ACHN (cell line): ENCODE data around the gene KDM5D.

Experiments
- DNase-seq: peaks from one replicate; pipeline ENCODE4 v3.0.0-alpha.2; 2015
- in situ Hi-C: cut with HindIII; loops from 2 replicates; pipeline ENCODE4 v1.10.0; 2017; ENCODE audit warnings: low sequenced_read_pairs, low pct_ligation_motif_present, low pct_unique_long_range_greater_than_20kb

Gene KDM5D

GRCh38 chrY:19744381-19745378, at the start of gene KDM5D:
Gene KDM5D (minus strand): TSS chrY:19744726. CDS start chrY:19744534, 192 bp downstream.
- no peak for DNase-seq
- in situ Hi-C loops = no loop called here

- in situ Hi-C loops = no loop called here
- no peak for DNase-seq
Measured at GRCh38 chrY:19768375-19768774, 23.8 kb upstream of the KDM5D start.

GRCh38 chrY:19743331-19743730, 1.2 kb downstream of the KDM5D start:
- in situ Hi-C loops = no loop called here
- DNase-seq = no peak

- no peak for DNase-seq
- in situ Hi-C loops = no loop called here
Measured at GRCh38 chrY:19742153-19742552, 2.4 kb downstream of the KDM5D start.

- in situ Hi-C loops = no loop called here
- DNase-seq = no peak
Measured at GRCh38 chrY:19734425-19734824, 10.1 kb downstream of the KDM5D start.

- in situ Hi-C loops = no loop called here
- no peak for DNase-seq
Measured at GRCh38 chrY:19717950-19718349, 26.6 kb downstream of the KDM5D start.

- in situ Hi-C loops = no loop called here
Measured at GRCh38 chrY:19717146-19717545, 27.4 kb downstream of the KDM5D start.

GRCh38 chrY:19715226-19715625, 29.3 kb downstream of the KDM5D start:
- in situ Hi-C loops = no loop called here
- DNase-seq = no peak

More at GRCh38 chrY:19717146-19717545, 27.4 kb downstream of the KDM5D start:
- DNase-seq = no peak

GRCh38 chrY:19713430-19713829, 31.1 kb downstream of the KDM5D start:
- in situ Hi-C loops = no loop called here
- no peak for DNase-seq

- in situ Hi-C loops = no loop called here
Measured at GRCh38 chrY:19706273-19706672, 38.3 kb downstream of the KDM5D start.

GRCh38 chrY:19698495-19698894, 46.0 kb downstream of the KDM5D start:
- no peak for DNase-seq
- in situ Hi-C loops = no loop called here

More at GRCh38 chrY:19706273-19706672, 38.3 kb downstream of the KDM5D start:
- DNase-seq = no peak

- no peak for DNase-seq
- in situ Hi-C loops = no loop called here
Measured at GRCh38 chrY:19680821-19681220, 63.7 kb downstream of the KDM5D start.
